Caki2 (cell line): ENCODE data around the gene PYY. TPM values are rescaled to one million over a fixed set of nuclear protein-coding genes. Genes with fewer than 3 reads are reported as not detected.
"Not testable (repeated sequence)": the region's sequence is repeated elsewhere in the genome, so short reads cannot be mapped to it uniquely, and the experiment has no call there.

Experiments used
- DNase-seq: peaks from one replicate; pipeline ENCODE4 v3.0.0-alpha.2; 2015; ENCODE audit warnings: low read depth
- in situ Hi-C: cut with HindIII; loops from 2 replicates; pipeline ENCODE4 v1.10.0; 2016; ENCODE audit warnings: low sequenced_read_pairs, low pct_unique_long_range_greater_than_20kb, mixed read lengths
- total RNA-seq: library from RNA; depleted of rRNA; stranded (reverse); fragments of >200 nt; shearing (Covaris generic); gene quantifications from 2 replicates; pipeline ENCODE4 v1.2.3, GENCODE V29; 2014; ENCODE audit warnings: low replicate concordance

The PYY gene
- total RNA-seq, 1 experiment from 2014 or later = not detected

- DNase-seq = no peak
- in situ Hi-C loops = no loop called here
Observed at GRCh38 chr17:43928609-43929008, 25.1 kb downstream of the PYY start.

GRCh38 chr17:43927929-43928328 is 25.8 kb downstream of the PYY start:
- in situ Hi-C loops, DNase-seq: not testable (repeated sequence)

DNA sequence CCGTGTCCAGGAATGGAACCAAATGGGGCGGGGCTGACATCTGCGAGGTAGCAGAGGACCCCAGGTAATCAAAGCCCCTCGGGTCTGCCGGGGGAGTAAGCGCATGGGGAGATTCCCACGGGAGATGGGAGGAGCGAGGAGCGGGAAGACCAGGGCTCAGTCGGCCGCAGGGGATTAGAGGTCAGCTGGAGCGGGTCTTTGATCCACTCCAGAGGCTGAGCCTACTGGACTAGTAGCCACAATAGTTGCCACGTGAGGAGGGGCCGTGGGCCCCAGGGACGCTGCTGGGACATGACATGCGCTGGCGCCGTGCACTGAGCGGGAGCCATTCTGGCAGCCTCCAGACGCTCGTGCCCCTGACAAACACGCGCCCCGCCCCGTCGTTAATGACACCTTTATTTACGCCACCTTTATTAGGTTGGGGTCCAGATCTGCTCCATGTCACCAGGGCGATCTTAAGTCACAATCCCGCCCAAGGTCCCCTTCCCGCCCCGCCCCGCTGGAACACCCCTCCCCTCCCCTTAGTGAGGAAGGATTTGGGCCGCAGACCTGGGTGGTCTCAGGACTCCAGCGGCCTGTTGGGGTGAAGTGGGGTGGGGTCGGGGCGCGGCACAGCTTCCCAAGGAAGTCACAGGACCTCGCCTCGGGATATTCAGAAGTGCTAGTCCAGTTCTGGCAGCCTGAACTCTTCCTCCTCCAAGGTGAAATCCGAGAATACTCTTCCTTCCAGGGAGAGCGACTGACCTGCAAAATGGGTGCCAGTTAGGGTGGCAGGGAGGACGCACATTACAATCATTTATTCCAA is 26.5 kb downstream of the PYY start:
- in situ Hi-C loops = no loop called here
- DNase-seq = no peak

DNA sequence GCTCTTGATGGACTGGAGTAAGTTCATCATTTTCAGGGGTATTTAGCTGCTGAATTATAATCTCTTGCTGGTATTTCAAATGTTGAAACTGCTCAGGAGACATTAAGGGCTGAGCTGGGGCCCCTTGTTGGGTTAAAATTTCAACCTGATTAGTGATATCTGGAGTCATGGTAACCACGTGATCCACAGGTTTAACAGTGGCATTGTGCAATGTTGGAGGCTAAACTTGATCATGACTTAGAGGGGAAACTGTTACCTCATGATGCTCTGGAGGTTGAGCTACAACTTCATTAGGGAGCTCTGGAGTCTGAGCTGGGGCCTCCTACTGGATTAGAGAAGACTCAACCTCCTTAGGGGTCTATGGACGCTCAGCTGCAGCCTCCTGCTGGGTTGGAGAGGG is 29.2 kb downstream of the PYY start:
- no peak for DNase-seq
- in situ Hi-C loops = no loop called here

DNA sequence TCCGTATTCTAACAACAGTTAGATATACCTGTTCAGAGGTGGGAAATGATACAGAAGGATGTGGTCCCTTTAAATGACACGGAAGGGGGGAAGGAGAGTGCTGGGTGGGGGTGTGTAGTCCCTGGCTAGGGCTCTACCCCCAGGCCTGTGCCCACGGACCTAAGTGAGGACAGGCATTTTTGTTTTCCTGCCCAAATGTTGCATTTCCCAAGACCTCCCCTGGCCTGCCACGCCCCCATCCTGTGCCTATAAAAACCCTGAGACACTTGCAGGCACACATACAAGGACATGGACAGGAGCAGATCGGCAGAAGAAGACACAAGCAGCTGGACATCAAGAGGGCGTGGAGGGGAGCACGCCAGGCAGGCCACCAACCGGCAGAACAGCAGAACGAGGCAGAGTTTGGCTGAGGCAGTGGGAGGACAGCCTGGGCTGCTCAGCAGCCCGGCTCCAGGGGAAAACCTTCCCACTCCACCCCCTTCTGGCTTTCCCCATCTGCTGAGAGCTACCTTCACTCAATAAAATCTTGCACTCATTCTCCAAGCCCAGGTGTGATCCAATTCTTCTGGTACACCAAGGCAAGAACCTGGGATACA is 33.1 kb downstream of the PYY start:
- in situ Hi-C loops = no loop called here
- no peak for DNase-seq

DNA sequence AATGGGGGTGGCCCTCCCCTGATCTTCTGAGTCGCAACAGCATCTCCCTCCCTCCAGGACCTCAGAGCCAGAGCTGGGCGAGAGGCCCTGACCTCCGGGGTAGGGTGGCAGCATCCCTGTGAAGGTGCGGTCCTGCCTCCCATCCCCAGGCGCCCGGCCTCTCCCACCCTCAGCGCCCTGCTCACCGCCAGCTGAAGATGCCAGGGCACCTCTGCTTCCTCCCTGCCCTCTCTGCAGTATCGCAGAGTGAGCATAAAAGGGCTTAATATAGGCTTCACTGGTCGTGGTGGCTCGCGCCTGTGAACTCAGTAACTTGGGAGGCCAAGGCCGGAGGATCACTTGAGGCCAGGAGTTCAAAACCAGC is 35.7 kb downstream of the PYY start:
- in situ Hi-C loops = no loop called here
- no peak for DNase-seq

GRCh38 chr17:43917348-43918025 is 36.3 kb downstream of the PYY start:
- no peak for DNase-seq
- in situ Hi-C loops = no loop called here

DNA sequence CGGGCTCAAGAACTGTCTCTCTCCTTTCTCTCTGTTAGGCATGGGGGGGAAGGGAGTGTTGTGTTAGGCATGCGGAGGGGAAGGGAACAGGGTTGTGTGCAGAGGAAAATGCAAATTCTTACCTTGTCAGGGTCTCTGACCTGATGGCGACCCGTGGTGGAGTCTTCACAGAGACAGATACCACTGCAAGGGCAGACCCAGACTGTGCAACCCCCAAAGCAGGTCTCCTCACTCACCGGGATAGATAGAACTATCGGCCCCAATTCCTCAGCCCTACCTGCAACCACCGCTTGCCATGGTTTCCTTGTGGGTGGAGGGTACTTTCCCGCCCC is 36.8 kb downstream of the PYY start:
- in situ Hi-C loops = no loop called here
- no peak for DNase-seq

- peak; percentile 46 for DNase-seq
- in situ Hi-C loops = no loop called here
Observed at GRCh38 chr17:43916385-43916784, 37.4 kb downstream of the PYY start.

GRCh38 chr17:43915559-43915958 is 38.2 kb downstream of the PYY start:
- in situ Hi-C loops = no loop called here
- no peak for DNase-seq

DNA sequence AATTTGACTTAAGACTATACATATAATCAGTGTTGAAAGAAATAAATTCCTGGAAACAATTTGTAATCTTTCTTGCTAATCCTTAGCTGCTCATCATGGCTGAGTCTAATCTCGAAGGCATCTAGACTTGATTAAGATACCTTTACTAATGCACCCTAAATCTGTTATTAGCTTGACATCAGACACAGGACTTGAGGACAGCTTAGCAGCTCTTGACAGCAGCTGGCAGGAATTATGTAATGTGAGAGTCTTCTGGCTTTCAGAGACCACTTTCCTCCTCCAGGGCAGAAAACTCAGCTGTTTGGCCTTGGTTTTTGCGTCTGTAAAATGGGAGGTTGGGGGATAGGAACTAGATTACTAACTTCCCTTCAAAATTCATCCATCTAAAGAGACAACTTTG is 39.3 kb downstream of the PYY start:
- DNase-seq = no peak
- in situ Hi-C loops = no loop called here

DNA sequence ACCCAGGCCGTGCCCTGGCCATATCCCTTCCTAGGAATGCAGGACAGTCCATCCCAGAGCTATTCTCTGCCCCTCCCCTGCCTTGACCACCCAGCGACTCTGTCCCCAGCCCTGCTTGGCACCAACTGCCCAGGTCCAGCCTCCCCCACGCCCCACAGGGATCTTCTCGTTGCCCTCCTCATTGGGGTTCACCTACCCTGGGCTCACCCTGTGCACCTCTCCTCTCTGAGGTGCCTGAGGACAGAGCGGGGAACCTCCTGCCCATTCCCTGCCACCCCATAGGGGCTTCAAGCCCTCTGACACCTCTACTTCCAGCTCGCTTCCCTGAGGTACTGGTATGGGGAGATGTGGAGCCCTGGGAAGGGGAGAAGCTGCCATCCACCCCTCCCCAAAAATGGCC is 40.2 kb downstream of the PYY start:
- DNase-seq = no peak
- in situ Hi-C loops = no loop called here

- in situ Hi-C loops = no loop called here
- DNase-seq = no peak
Observed at GRCh38 chr17:43912635-43913304, 41.0 kb downstream of the PYY start.

GRCh38 chr17:43911904-43912303 is 41.8 kb downstream of the PYY start:
- in situ Hi-C loops = no loop called here
- DNase-seq = no peak

GRCh38 chr17:43909537-43910231 is 44.1 kb downstream of the PYY start:
- in situ Hi-C loops = no loop called here
- DNase-seq = no peak

- in situ Hi-C loops = no loop called here
- no peak for DNase-seq
Observed at GRCh38 chr17:43907998-43908721, 45.6 kb downstream of the PYY start.

DNA sequence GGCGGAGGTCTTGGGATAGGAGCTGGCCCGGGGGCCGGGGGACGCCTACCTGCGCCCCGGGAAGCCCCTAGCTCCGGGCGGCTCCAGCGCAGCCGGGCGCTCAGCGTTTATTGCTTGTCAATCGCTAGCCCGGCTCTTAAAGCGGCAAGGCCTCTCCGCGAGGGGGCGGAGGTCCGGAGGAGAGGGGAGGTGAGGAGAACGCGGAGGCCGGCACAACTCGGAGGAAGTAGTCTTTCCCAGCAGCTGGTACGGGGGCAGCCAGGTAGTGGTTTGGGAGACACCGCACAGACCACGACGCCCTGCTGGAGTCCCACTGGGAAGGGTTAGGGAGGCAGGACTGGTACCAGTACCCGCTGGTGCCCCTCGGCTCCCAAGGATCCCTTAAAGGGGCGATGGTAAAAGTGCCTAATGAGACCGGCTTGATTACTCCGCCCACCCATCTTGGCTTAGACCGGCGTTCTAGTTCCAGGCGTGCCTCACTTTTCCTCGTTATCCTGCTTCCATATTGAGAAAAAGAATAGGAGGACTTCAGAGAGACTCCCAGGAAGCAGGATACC is 46.2 kb downstream of the PYY start, which contains the start of gene MPP2:
TSS of gene MPP2 (minus strand) at position 112 of the 557 bp plus-strand sequence. CDS start 3,076 bp downstream, outside the sequence.
- in situ Hi-C loops = no loop called here
- DNase-seq = no peak
